ENCODE measurements around the gene ANKRD65. TPM values are rescaled to one million over a fixed set of nuclear protein-coding genes. Genes with fewer than 3 reads are reported as not detected.
"Not testable (repeated sequence)": the region's sequence is repeated elsewhere in the genome, so short reads cannot be mapped to it uniquely, and the experiment has no call there.

The ANKRD65 gene
- total and polyA plus RNA-seq, 2 experiments from 2014 or later, result 0.32 to 0.60 TPM

DNA sequence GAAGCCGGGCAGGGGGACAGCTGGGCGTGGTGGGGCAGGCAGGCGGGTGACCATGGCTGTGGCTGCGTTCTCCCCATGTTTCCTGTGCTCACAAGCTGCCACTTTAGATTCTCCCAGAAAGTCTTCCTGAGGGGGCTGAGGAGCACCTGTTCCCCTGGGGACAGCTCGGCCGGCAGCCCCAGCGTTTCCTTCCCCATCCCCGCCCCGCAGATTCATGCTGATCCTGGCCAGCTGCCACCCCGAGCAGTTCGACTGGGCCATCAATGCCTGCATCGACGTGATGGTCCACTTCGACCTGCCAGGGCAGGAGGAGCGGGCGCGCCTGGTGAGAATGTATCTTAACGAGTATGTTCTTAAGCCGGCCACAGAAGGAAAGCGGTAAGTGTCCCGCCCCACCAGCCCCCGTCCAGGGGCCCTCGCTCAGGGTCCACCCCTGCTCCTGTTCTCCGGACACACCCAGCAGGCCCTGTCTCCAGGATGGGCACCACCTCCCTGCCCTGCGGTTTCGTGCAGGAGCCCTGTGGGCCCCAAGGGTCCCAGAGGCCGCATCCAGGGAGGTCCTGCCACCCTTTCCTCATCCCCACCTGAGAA is 39.6 kb upstream of the ANKRD65 start:
- H3K4me3 ChIP-seq, result no peak overlapping the region
- no peaks in the 10 kb centered on the region for H3K4me1 ChIP-seq (ENCODE audit: low read depth)
- TF ChIP-seq, protein P1, sequence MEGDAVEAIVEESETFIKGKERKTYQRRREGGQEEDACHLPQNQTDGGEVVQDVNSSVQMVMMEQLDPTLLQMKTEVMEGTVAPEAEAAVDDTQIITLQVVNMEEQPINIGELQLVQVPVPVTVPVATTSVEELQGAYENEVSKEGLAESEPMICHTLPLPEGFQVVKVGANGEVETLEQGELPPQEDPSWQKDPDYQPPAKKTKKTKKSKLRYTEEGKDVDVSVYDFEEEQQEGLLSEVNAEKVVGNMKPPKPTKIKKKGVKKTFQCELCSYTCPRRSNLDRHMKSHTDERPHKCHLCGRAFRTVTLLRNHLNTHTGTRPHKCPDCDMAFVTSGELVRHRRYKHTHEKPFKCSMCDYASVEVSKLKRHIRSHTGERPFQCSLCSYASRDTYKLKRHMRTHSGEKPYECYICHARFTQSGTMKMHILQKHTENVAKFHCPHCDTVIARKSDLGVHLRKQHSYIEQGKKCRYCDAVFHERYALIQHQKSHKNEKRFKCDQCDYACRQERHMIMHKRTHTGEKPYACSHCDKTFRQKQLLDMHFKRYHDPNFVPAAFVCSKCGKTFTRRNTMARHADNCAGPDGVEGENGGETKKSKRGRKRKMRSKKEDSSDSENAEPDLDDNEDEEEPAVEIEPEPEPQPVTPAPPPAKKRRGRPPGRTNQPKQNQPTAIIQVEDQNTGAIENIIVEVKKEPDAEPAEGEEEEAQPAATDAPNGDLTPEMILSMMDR (IDR thresholded peaks at IDR 0.05; ENCODE audit: low read depth, low read length), result no peak
- DNase-seq (ENCODE audit: low read depth in 1 of 2, low spot score in 1 of 2), result no peak
- no peaks in the 10 kb centered on the region for H3K36me3 ChIP-seq
- H3K9me3 ChIP-seq (ENCODE audit: low read depth), result no peaks in the 10 kb centered on the region
- no peaks in the 10 kb centered on the region for H3K27me3 ChIP-seq
- no peak overlapping the region for H3K27ac ChIP-seq

DNA sequence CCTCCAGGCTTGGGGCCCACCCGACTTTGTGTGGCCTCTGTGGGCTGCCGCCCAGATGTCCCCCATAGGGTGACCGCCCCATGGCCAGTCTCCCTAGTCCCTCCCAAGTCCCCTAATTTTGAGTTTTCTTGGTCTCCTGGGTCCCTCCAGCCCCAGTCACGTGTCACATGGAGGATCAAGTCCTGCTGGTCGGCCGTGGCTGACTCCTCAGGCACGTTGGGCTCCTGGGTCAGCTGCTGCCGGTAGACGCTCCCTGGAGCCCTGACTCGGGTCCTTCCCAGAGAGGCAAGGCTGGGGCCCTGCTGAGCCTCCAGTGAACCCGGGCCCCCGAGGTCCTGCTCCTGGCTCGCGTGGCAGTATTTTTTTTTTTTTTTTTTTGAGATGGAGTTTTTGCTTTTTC is 38.6 kb upstream of the ANKRD65 start:
- not testable (repeated sequence) for H3K27ac ChIP-seq; H3K4me3 ChIP-seq; DNase-seq (ENCODE audit: low read depth in 1 of 2, low spot score in 1 of 2); H3K9me3 ChIP-seq (ENCODE audit: low read depth); H3K4me1 ChIP-seq (ENCODE audit: low read depth); H3K27me3 ChIP-seq; H3K36me3 ChIP-seq

DNA sequence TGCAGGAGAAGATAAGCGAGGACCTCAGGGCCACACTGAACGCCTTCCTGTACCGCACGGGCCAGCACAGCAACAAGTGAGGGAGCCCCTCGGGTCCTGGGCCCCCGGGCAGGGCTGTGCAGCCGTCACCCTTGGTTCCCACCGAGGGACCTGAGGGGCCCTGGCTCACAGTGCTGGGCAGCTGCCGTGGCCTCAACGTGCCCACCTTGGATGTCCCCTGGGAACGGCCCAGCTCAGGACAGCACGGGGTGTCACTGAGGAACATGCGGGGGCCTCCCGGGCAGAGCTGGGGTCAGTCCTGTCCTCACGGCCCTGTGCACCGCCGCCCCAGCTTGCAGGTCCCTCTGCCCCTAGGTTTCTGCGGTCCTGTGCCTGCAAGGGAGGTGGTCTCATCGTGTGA is 38.1 kb upstream of the ANKRD65 start:
- not testable (repeated sequence) for DNase-seq (ENCODE audit: low read depth in 1 of 2, low spot score in 1 of 2)

DNA sequence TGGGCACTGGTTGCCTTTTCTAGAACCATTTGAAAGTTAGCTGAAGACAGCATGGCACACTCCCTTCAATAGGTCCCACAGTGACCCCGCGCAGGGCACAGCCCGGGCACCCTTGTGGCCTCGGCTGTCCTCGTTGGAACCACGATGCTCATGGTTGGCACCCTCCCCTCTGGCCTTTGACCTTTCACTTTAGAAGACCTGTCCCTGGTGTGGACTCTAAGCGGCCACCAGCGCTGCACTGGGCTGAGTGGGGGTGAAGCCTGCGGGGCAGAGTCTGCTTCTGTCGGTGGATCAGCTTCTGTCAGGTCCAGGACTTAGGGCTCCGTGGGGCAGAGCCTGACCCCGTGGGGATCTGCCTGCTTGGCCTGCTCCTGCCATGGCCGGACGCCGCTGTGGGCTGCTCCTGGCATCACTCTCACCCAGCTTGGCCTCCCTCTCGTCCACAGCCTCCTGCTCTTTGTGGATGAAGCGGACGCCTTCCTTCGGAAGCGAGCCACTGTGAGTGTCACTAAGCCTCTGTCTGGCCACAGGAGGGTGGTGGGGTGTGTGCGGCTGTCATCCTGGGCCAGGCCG is 35.7 kb upstream of the ANKRD65 start:
- H3K27ac ChIP-seq; H3K4me3 ChIP-seq; H3K9me3 ChIP-seq (ENCODE audit: low read depth); H3K27me3 ChIP-seq; H3K36me3 ChIP-seq; DNase-seq (ENCODE audit: low read depth in 1 of 2, low spot score in 1 of 2); H3K4me1 ChIP-seq (ENCODE audit: low read depth): not testable (repeated sequence)

More for the DNA sequence above, 38.1 kb upstream of the ANKRD65 start:
- not testable (repeated sequence) for H3K9me3 ChIP-seq (ENCODE audit: low read depth); H3K27ac ChIP-seq; H3K4me1 ChIP-seq (ENCODE audit: low read depth); H3K27me3 ChIP-seq; H3K36me3 ChIP-seq; H3K4me3 ChIP-seq

DNA sequence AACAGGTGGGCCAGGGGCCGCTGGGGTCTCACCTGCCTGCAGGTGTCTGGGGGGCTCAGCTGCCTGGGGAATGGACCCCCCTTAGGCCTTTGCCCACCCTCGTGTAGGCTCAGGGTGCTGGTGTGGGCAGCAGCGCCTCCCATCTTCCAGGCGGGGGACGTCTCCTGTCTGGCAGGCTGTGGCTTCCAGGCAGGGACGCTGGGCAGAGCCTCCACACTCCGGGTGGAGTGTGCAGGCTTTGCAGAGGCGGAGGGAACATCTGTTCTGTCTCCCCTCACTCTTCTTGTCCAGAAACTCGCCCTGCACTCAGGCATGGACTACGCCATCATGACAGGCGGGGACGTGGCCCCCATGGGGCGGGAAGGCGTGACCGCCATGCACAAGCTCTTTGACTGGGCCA is 34.9 kb upstream of the ANKRD65 start:
- H3K36me3 ChIP-seq; H3K4me3 ChIP-seq; H3K4me1 ChIP-seq (ENCODE audit: low read depth); H3K27me3 ChIP-seq; DNase-seq (ENCODE audit: low read depth in 1 of 2, low spot score in 1 of 2); H3K27ac ChIP-seq; H3K9me3 ChIP-seq (ENCODE audit: low read depth): not testable (repeated sequence)

DNA sequence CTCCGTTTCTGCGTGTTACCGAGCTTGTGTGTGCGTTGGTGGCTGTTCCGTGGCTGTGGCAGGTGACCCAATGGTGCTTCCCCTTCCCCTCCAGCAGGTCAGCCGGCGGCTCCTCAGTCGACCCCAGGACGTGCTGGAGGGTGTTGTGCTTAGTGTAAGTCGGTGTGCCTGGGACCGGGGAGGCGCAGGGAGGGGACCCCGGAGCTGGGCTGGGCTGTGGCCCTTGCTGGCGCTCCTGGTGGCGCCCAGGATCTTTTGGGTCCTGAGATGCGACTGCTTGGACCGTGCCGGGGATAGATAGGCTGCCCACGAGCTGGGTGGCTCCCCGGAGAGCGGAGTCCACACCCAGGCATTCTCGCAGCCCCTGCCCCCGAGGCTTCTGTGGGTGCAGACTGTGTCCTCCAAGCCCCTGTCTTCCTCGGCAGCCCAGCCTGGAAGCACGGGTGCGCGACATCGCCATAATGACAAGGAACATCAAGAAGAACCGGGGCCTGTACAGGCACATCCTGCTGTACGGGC is 34.3 kb upstream of the ANKRD65 start:
- Histone ChIP-seq H3K4me1 (ENCODE audit: low read depth) (no peaks in the 10 kb centered on the region), H3K36me3 (no peaks in the 10 kb centered on the region), H3K4me3 (no peak overlapping the region), H3K27ac (no peak overlapping the region), H3K27me3 (no peaks in the 10 kb centered on the region), H3K9me3 (ENCODE audit: low read depth) (no peaks in the 10 kb centered on the region)
- no peak for DNase-seq (ENCODE audit: low read depth in 1 of 2, low spot score in 1 of 2)
- TF ChIP-seq, protein P1 (IDR thresholded peaks at IDR 0.05; ENCODE audit: low read depth, low read length), result no peak

DNA sequence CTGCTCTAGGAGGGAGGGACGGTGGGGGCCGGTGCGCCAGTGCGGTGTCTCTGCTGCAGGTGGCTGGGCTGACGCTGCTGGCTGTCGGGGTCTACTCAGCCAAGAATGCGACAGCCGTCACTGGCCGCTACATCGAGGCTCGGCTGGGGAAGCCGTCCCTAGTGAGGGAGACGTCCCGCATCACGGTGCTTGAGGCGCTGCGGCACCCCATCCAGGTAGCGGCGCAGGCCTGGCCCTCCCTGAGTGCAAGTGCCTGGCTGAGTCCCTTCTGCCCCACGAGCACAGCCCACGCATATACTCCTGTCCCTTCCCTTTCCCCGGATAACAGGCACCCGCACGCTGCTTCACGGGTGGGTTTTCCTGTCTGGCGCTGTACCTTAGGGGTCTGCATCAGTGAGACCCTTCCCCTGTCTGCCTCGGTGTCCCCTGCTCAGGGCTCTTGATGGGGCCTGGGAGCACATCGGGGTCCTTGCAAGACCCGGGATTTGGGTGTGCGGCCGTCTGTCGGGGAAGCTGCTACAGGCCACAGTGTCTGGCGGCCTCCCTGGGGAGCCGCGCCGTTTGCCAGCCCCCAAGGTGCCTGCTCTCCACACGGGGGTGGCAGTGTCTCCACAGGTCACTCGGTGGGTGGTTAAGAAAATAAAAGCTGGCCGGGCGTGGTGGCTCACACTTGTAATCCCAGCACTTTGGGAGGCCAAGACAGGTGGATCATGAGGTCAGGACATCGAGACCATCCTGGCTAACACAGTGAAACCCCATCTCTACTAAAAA is 33.4 kb upstream of the ANKRD65 start:
- H3K4me1 ChIP-seq (ENCODE audit: low read depth); H3K9me3 ChIP-seq (ENCODE audit: low read depth); DNase-seq (ENCODE audit: low read depth in 1 of 2, low spot score in 1 of 2); H3K27me3 ChIP-seq; H3K36me3 ChIP-seq; H3K4me3 ChIP-seq; H3K27ac ChIP-seq: not testable (repeated sequence)

DNA sequence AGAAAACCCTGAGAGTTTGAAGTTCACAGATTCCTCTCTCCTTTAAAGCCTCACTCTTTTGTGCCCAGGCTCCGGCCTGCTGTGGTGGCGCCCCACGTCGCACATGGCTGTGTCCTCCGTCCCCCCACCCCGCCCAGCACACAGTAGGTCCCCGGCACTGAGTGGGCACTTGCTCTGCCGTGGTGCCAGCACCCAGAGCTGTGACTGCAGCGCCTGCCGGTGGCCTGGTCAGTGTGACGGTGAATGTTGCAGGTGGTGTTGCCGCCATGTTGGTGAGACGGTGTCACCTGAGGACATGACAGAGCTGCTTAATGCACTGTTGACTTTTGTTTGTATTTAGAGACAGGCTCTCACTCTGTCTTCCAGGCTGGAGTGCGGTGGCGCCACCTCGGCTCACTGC is 31.8 kb upstream of the ANKRD65 start:
- TF ChIP-seq, protein P1 (IDR thresholded peaks at IDR 0.05; ENCODE audit: low read depth, low read length), result no peak
- no peak overlapping the region for H3K4me3 ChIP-seq

DNA sequence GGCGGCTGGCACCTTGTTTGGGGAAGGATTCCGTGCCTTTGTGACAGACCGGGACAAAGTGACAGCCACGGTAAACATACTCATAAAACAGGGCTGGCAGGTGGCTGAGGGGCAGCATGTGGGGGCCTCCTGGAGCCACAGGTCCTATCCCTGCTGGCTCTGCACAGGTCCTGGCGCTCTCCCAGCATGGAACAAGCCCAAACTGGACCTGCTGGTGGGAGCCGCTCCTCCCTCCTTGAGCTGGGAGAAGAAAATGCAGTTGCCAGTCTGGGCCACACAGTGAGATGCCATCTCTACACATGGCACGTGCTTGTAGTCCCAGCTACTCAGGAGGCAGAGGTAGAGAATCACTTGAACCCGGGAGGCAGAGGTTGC is 31.3 kb upstream of the ANKRD65 start:
- DNase-seq (ENCODE audit: low read depth in 1 of 2, low spot score in 1 of 2); H3K9me3 ChIP-seq (ENCODE audit: low read depth); H3K27me3 ChIP-seq; H3K36me3 ChIP-seq; H3K27ac ChIP-seq; H3K4me3 ChIP-seq; H3K4me1 ChIP-seq (ENCODE audit: low read depth): not testable (repeated sequence)

More for the DNA sequence above, 31.8 kb upstream of the ANKRD65 start:
- DNase-seq (ENCODE audit: low read depth in 1 of 2, low spot score in 1 of 2), result no peak
- Histone ChIP-seq H3K4me1 (ENCODE audit: low read depth) (no peaks in the 10 kb centered on the region), H3K27ac (no peak overlapping the region), H3K9me3 (ENCODE audit: low read depth) (no peaks in the 10 kb centered on the region), H3K36me3 (no peaks in the 10 kb centered on the region), H3K27me3 (no peaks in the 10 kb centered on the region)
